B cell (primary cell): ENCODE results near the gene NUP160. TPM values are rescaled to one million over a fixed set of nuclear protein-coding genes. Genes with fewer than 3 reads are reported as not detected.
"Not testable (repeated sequence)": the region's sequence is repeated elsewhere in the genome, so short reads cannot be mapped to it uniquely, and the experiment has no call there.

Experiments
- ATAC-seq: fragments of 200-7000 bp; cut with Tn5 transposase; one replicate; pipeline ENCODE4 v1.10.0; 2021; ENCODE audit warnings: low read depth, mild to moderate bottlenecking, moderate number of reproducible peaks, moderate library complexity
- CTCF ChIA-PET: fragments of 350-600 bp; sonication (Branson Sonifier 250); formaldehyde crosslinking; loops from one replicate; lab custom pipeline; 2021; ENCODE audit warnings: antibody characterized with exemption, inconsistent platforms; lab: Charles Lee
- POLR2A ChIA-PET: fragments of 350-600 bp; sonication (Branson Sonifier 250); formaldehyde crosslinking; loops from one replicate; lab custom pipeline; 2021; ENCODE audit warnings: antibody characterized with exemption; lab: Charles Lee
- DNase-seq: peaks from one replicate; pipeline ENCODE4 v3.0.0; 2013
- H2AFZ ChIP-seq: 2 replicates; pipeline ENCODE4 v1.6.1; 2012; ENCODE audit warnings: mild to moderate bottlenecking, low read depth, low read length; ENCODE audit not compliant: insufficient read depth, poor library complexity, severe bottlenecking
- H3K27ac ChIP-seq, 2 donors: 1 replicate in 1 of 2; 2 replicates in 1 of 2; pipeline ENCODE4 v1.5.1; 2012 to 2013; ENCODE audit warnings: low read length in 2 of 2, mild to moderate bottlenecking in 2 of 2, moderate library complexity in 1 of 2
- H3K27me3 ChIP-seq, 4 experiments: fragments of 200-600 bp in 1 of 4; sonication (generic) in 1 of 4; replicated peaks in 1 of 4; 1 replicate in 2 of 4; 2 replicates in 2 of 4; pipeline versions ENCODE4 v1.6.1 to v1.7.0; 2013 to 2016; ENCODE audit warnings: low read length in 3 of 4, mild to moderate bottlenecking in 2 of 4, mixed read lengths in 1 of 4, moderate library complexity in 1 of 4; ENCODE audit not compliant: insufficient read depth in 4 of 4, control insufficient read depth in 3 of 4; ENCODE audit errors: control extremely low read depth in 1 of 4
- H3K36me3 ChIP-seq, 2 experiments: replicated peaks in 1 of 2; 1 replicate in 1 of 2; 2 replicates in 1 of 2; pipeline versions ENCODE4 v1.6.1 to v1.7.1; 2013; ENCODE audit warnings: low read length in 1 of 2; ENCODE audit not compliant: insufficient read depth in 2 of 2, control insufficient read depth in 1 of 2; ENCODE audit errors: control extremely low read depth in 1 of 2, extremely low read depth in 1 of 2
- H3K4me1 ChIP-seq, 2 donors: fragments of 200-600 bp in 1 of 2; sonication (generic) in 1 of 2; 1 replicate in 1 of 2; 2 replicates in 1 of 2; pipeline versions ENCODE4 v1.5.1 to v1.6.1; 2013 to 2017; ENCODE audit warnings: low read length in 2 of 2; ENCODE audit not compliant: control insufficient read depth in 2 of 2, insufficient read depth in 2 of 2
- H3K4me2 ChIP-seq: replicated peaks from 2 replicates; pipeline ENCODE3; 2012; ENCODE audit warnings: mild to moderate bottlenecking, low read depth, low read length; ENCODE audit not compliant: poor library complexity, severe bottlenecking
- H3K4me3 ChIP-seq, 5 experiments: fragments of 200-600 bp in 1 of 5; sonication (generic) in 1 of 5; 1 replicate in 3 of 5; 2 replicates in 2 of 5; pipeline versions ENCODE4 v1.5.1 to v1.7.0; 2011 to 2016; ENCODE audit warnings: low read length in 4 of 5, mild to moderate bottlenecking in 4 of 5, low read depth in 2 of 5, control low read depth in 1 of 5, moderate library complexity in 1 of 5; ENCODE audit not compliant: insufficient read depth in 1 of 5; ENCODE audit errors: control extremely low read depth in 1 of 5, extremely low read depth in 1 of 5
- H3K79me2 ChIP-seq: fragments of 200-600 bp; sonication (generic); one replicate; pipeline ENCODE4 v1.6.0; 2016; ENCODE audit warnings: low read length; ENCODE audit not compliant: control insufficient read depth, insufficient read depth
- H3K9ac ChIP-seq: fragments of 200-600 bp; sonication (generic); 2 replicates; pipeline ENCODE4 v1.6.1; 2017; ENCODE audit warnings: mild to moderate bottlenecking, low read length, moderate library complexity
- H3K9me3 ChIP-seq, 3 donors: one replicate each; pipeline versions ENCODE4 v1.6.1 to v1.7.1; 2013; ENCODE audit warnings: low read length in 2 of 3; ENCODE audit not compliant: control insufficient read depth in 2 of 3, insufficient read depth in 1 of 3; ENCODE audit errors: control extremely low read depth in 1 of 3
- H4K20me1 ChIP-seq: 2 replicates; pipeline ENCODE4 v1.6.0; 2012; ENCODE audit warnings: mild to moderate bottlenecking, low read length; ENCODE audit not compliant: insufficient read depth, control insufficient read depth, poor library complexity, severe bottlenecking
- H3K27ac Mint-ChIP-seq: one replicate; pipeline ENCODE4 v1.8.0; 2021; ENCODE audit warnings: mixed read lengths
- H3K27me3 Mint-ChIP-seq: one replicate; pipeline ENCODE4 v1.8.0; 2021; ENCODE audit warnings: mixed read lengths
- H3K4me1 Mint-ChIP-seq: one replicate; pipeline ENCODE4 v1.8.0; 2021; ENCODE audit warnings: mixed read lengths
- H3K4me3 Mint-ChIP-seq: one replicate; pipeline ENCODE4 v1.8.0; 2021; ENCODE audit warnings: mixed read lengths
- H3K9me3 Mint-ChIP-seq: one replicate; pipeline ENCODE4 v1.8.0; 2022; ENCODE audit warnings: mixed read lengths; ENCODE audit not compliant: insufficient read depth
- EZH2 ChIP-seq: IDR thresholded peaks from 2 replicates; pipeline ENCODE4 v1.6.1; 2012; ENCODE audit warnings: borderline replicate concordance, low read depth, mild to moderate bottlenecking, moderate library complexity, low read length; ENCODE audit not compliant: insufficient read depth, poor library complexity, severe bottlenecking
- WGBS: methylation state at CpG from one replicate; pipeline ENCODE4 v1.1.5; 2013; ENCODE audit warnings: missing lambda C conversion rate; ENCODE audit not compliant: insufficient coverage; 5-methylcytosine and 5-hydroxymethylcytosine counted together
- intact Hi-C: fragments of 100-400 bp; cut with micrococcal nuclease; formaldehyde crosslinking; loops from one replicate; pipeline ENCODE4 v1.10.0; 2022
- polyA plus RNA-seq: library from polyadenylated mRNA; depleted of rRNA; stranded (reverse); fragments of >200 nt; gene quantifications from 2 replicates; pipeline ENCODE4 v1.2.3, GENCODE V29; 2012
- total RNA-seq, 2 donors: library from RNA; stranded (reverse); fragments of 120-200 nt in 1 of 2; gene quantifications; 1 replicate in 1 of 2; 2 replicates in 1 of 2; pipeline versions ENCODE4 v1.2.3 to v1.2.4, GENCODE V29; 2013 to 2022
- TF ChIP-seq, protein P1 (sequence below): fragments of 200-600 bp; IDR thresholded peaks from one replicate; pipeline ENCODE4 v1.8.0; 2022; ENCODE audit warnings: antibody characterized with exemption, mild to moderate bottlenecking

NUP160 gene
- total and polyA plus RNA-seq, 2 donors (not counting 1 experiment from before 2014, with no cell fraction given) = 26.3 to 74.3 TPM

DNA sequence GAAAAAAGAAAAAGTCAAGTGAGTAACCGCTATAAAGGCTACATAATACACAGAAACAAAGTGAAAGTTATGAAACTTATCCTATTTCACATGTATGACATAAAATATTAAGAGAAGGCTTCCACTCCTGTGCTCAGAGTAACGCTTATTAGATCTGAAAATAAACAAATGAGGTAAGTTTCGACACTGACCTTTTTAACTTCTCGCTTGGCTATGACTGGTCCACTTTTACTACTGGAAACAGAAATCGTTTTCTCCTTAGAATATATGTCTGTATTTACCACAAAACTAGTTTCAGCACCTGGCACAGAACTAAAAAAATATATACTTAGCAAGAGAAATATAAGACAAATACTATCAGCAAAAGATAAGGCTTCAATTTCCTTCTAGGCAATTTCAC is 97.4 kb downstream of the NUP160 start:
- intact Hi-C loops = no loop called here
- H3K9me3 Mint-ChIP-seq = no peaks in the 10 kb centered on the region
- TF ChIP-seq, protein P1, sequence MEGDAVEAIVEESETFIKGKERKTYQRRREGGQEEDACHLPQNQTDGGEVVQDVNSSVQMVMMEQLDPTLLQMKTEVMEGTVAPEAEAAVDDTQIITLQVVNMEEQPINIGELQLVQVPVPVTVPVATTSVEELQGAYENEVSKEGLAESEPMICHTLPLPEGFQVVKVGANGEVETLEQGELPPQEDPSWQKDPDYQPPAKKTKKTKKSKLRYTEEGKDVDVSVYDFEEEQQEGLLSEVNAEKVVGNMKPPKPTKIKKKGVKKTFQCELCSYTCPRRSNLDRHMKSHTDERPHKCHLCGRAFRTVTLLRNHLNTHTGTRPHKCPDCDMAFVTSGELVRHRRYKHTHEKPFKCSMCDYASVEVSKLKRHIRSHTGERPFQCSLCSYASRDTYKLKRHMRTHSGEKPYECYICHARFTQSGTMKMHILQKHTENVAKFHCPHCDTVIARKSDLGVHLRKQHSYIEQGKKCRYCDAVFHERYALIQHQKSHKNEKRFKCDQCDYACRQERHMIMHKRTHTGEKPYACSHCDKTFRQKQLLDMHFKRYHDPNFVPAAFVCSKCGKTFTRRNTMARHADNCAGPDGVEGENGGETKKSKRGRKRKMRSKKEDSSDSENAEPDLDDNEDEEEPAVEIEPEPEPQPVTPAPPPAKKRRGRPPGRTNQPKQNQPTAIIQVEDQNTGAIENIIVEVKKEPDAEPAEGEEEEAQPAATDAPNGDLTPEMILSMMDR = no peak
- no peak for TF ChIP-seq EZH2
- ChIA-PET POLR2A (no interaction called here), CTCF (no interaction called here)
- Histone ChIP-seq H3K27me3 (no peaks in the 10 kb centered on the region), H3K9ac (no peak overlapping the region), H3K4me1 (no peaks in the 10 kb centered on the region), H3K27ac (no peak overlapping the region), H3K79me2 (peaks cover 84% of the 10 kb centered on the region), H3K4me3 (no peak overlapping the region), H3K36me3 (peaks cover 5 to 84% of the 10 kb centered on the region in 2 experiments), H2AFZ (no peak overlapping the region), H4K20me1 (peaks cover 53% of the 10 kb centered on the region), H3K4me2 (no peak overlapping the region), H3K9me3 (no peaks in the 10 kb centered on the region)
- no peaks in the 10 kb centered on the region for H3K4me1 Mint-ChIP-seq
- H3K27me3 Mint-ChIP-seq = no peaks in the 10 kb centered on the region
- no CpG with 5 or more reads among the region's 5 CpGs for WGBS
- DNase-seq (no peak), ATAC-seq (no peak)
- no peak overlapping the region for H3K27ac Mint-ChIP-seq
- no peak overlapping the region for H3K4me3 Mint-ChIP-seq

DNA sequence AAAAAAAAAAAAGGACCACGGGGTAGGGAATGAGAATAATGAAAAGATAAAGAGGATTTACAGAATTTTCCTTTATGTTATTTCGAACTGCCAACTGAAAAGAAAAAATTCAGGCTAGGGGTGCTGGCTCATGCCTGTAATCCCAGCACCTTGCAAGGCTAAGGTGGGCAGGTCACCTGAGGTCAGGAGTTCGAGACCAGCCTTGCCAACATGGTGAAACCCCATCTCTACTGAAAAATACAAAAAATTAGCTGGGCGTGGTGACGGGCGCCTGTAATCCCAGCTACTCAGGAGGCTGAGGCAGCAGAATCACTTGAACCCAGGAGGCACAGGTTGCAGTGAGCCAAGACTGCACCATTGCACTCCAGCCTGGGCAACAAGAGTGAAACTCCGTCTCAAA is 105.7 kb downstream of the NUP160 start:
- H3K27me3 Mint-ChIP-seq, H3K27ac ChIP-seq, H3K4me3 ChIP-seq, CTCF ChIA-PET, H3K9me3 ChIP-seq, H3K27me3 ChIP-seq, H3K4me1 Mint-ChIP-seq, H3K4me3 Mint-ChIP-seq, POLR2A ChIA-PET, H3K27ac Mint-ChIP-seq, H2AFZ ChIP-seq, H3K9me3 Mint-ChIP-seq, H3K4me1 ChIP-seq, H3K4me2 ChIP-seq, H3K9ac ChIP-seq, ATAC-seq, intact Hi-C loops, DNase-seq: not testable (repeated sequence)
- Histone ChIP-seq H3K79me2 (peaks cover 56% of the 10 kb centered on the region), H3K36me3 (peaks cover 0 to 84% of the 10 kb centered on the region in 2 experiments), H4K20me1 (peaks cover 31% of the 10 kb centered on the region)
- WGBS = 97% methylated on average over 4 of the region's 7 CpGs

DNA sequence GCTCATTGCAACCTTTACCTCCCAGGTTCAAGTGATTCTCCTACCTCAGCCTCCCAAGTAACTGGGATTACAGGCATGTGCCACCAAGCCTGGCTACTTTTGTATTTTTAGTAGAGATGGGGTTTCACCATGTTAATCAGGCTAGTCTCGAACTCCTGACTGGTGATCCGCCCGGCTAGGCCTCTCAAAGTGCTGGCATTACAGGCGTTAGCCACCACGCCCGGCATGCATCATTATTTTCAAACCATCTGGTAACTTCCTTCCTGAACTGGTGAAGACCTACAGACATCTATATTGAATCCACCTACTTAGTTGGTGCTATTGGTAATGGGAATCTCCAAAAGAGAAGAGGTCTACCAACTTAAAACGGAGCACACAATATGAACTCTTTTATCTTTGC is 110.3 kb downstream of the NUP160 start:
- not testable (repeated sequence) for H3K27ac Mint-ChIP-seq, H3K27me3 ChIP-seq, H3K27me3 Mint-ChIP-seq, H3K4me1 ChIP-seq, H3K9me3 Mint-ChIP-seq, DNase-seq, H3K4me1 Mint-ChIP-seq, H3K27ac ChIP-seq, H3K9me3 ChIP-seq, H2AFZ ChIP-seq, ATAC-seq, H3K4me2 ChIP-seq, H3K9ac ChIP-seq, H3K4me3 Mint-ChIP-seq, H3K4me3 ChIP-seq
- Histone ChIP-seq H3K36me3 (peaks cover 0 to 75% of the 10 kb centered on the region in 2 experiments), H3K79me2 (peaks cover 38% of the 10 kb centered on the region), H4K20me1 (peaks cover 12% of the 10 kb centered on the region)
- ChIA-PET CTCF (interaction anchor here (0.6 kb wide), 1 partner anchor 11 kb away, joined by 3 read pairs; no protein-coding TSS in a partner anchor), POLR2A (interaction anchor here (0.6 kb wide), 1 partner anchor 22 kb away, joined by 3 read pairs; no protein-coding TSS in a partner anchor)
- intact Hi-C loops = loop anchor here (10.0 kb wide), 1 partner anchor 67 kb away; no protein-coding TSS in a partner anchor
- WGBS = 100% methylated on average over 1 of the region's 7 CpGs
